ENCODE measurements around the gene HACE1.

DNA sequence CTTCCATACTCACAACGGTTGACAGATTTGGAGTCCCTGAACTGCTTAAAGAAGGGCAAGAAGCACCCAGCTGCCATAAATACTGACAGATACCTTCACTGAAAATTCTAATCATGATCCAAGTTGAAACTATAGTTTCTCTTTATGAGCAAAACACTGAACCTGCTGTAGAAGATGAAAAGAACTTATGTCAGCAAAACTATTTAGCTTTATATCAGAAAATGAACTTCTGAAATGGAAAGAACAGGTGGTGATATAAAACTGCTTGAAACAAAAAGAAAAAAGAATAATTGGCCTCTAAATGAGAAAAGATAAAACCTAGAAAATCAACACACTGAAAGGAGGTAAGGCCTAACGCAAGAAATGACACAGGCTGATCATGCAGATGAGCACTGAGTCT is 72.4 kb downstream of the HACE1 start:
- TF ChIP-seq, protein P1, sequence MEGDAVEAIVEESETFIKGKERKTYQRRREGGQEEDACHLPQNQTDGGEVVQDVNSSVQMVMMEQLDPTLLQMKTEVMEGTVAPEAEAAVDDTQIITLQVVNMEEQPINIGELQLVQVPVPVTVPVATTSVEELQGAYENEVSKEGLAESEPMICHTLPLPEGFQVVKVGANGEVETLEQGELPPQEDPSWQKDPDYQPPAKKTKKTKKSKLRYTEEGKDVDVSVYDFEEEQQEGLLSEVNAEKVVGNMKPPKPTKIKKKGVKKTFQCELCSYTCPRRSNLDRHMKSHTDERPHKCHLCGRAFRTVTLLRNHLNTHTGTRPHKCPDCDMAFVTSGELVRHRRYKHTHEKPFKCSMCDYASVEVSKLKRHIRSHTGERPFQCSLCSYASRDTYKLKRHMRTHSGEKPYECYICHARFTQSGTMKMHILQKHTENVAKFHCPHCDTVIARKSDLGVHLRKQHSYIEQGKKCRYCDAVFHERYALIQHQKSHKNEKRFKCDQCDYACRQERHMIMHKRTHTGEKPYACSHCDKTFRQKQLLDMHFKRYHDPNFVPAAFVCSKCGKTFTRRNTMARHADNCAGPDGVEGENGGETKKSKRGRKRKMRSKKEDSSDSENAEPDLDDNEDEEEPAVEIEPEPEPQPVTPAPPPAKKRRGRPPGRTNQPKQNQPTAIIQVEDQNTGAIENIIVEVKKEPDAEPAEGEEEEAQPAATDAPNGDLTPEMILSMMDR (IDR thresholded peaks at IDR 0.05), result no peak
- TF ChIP-seq POLR2AphosphoS5 (IDR thresholded peaks at IDR 0.05) (no peak), POLR2A (IDR thresholded peaks at IDR 0.05) (no peak)
